ENCODE results near the gene RALY.
A peak's percentile ranks its signal among the peaks of the same experiment; 100 is the strongest.
"Not testable (repeated sequence)": the region's sequence is repeated elsewhere in the genome, so short reads cannot be mapped to it uniquely, and the experiment has no call there.

The RALY gene

DNA sequence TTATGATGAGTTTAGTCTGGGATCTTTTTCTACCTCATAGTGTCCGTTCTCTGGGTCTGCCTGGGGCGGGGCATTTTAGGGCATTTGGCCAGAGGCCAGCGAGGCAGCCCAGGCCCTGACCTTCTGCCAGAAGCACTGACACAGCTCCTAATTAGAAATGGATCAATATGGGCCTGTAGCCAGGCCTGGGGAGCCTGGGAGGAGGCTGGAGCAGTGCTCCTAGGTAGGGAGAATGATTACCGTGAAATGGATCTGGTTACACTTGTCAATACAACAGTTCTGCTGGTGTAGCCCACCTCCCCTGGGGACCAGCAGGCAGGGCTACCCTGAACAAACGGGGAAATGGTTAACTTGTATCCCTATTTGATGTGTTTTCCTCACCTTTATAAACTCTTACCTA, 23.0 kb downstream of the RALY start:
- DNase-seq: no peak

DNA sequence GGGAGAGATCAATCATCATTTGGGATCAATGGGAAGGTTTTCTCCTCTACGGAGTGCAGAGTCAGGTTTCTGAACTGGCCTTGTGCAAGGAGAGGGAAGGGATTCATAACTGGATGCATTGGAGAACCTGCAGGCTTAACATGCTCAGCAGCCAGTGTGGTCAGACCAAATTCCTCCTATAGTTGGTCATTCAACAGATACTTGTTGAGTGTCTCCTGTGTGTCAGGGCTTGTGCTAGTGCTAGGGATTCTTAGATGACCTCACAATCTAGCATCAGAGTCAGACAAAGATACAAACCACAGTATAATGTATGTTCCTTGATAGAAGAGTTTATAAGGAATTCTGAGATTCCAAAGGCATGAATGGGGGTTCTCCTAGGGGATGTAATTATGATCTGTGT, 23.9 kb downstream of the RALY start:
- peak; percentile 95 for DNase-seq

DNA sequence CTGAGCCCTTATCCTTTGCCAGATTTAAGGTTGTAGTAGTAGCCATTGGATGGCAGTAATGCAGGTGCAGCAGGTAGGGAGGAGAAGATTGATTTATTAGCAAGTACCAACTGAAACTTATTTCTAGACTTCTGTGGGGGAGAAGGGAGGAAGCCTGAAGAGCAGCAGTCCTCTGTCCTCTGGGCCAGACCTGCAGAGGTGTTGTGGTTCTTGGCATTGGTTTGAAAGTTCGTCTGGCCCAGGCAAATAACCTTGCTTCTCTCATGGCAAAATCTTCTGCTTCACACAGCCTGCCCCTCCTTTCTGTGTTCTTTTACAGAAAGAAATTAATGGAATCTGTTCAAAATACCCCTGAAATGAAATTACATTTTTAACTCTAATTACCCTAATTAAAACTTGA, 24.5 kb downstream of the RALY start:
- DNase-seq: no peak

DNA sequence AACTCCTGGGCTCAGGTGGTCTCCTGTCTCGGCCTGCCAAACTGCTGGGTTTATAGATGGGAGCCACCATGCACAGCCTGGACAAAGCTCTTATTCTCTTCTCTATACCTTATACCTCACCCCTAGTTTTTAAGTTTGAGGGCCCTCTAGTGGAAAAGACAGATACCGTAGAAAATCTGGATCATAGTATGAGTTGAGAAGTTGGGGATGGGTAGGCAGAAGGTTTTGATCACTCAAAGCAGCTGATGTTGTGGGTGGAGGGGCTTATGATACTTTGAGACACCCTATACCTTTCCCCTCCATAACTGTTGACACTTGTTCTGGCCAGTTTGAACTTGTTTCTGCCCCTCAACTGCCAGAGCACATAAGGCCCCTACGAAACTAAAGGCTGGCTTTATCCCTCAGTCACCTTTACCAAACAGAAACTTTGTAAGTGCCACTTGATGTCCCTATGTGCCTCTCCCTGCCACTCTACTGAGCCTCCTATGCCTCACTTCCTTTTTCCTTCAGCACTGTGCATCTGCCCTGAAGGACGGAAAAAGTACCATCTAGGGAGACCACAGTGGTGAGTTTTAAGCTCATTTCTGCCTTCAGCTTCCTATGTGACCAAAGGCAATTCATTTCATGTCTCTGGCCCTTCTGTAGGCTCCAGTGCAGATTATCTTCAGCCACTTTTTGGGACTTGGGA, 28.6 kb downstream of the RALY start:
- peak; percentile 22 for DNase-seq

DNA sequence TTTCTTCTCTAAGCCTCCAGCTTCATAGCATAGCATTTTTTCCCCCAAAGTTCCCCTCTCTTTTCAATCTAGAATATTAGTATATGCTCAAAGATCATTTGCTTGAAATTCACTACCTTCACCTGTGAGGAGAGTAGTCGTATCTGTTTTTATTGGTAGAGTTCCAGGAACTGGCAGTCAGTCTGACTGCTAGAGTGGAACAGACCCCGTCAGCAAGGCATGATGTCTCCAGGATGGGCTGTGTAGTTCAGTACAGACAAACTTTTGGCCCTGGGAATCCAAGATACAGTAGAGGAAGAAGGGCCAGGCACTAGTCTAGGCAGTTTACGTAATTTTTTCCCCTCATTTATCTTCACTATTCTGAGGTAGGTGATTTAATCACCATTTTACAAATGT, 29.1 kb downstream of the RALY start:
- DNase-seq: no peak

DNA sequence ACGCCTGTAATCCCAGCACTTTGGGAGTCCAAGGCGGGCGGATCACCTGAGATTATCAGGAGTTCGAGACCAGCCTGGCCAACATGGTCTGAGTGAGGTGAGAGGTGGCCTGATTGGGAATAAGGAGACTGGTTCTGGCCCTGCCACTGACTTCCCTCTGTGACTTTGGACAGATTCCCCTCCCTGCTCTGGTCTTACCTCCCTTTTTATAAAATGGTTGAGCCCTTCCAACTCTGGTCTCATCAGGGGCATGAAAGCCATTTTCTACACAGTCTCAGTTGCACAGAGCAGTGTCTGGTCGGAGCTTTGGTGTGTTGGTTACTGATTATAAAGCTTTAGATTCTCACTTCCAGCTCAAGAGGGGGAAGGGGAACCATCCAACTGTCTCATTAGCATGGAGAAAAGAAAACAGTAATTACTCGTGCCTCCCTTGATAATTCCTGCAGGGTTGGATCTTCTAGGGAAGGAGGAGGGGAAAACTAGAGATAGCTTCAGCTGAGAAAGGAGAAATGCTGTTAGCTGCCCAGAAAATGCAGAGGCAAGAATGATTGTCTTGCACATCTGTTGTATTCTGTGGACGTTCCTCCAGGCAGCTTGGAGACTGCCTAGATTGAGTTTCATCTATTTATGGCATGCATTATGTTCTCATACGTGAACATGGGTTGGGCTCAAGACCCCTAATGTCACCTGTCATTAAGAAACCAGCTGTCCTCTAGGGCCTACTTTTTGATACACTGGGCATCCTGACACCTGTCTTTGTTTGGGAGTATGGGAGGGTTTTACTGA, 30.4 kb downstream of the RALY start:
- no peak for DNase-seq

DNA sequence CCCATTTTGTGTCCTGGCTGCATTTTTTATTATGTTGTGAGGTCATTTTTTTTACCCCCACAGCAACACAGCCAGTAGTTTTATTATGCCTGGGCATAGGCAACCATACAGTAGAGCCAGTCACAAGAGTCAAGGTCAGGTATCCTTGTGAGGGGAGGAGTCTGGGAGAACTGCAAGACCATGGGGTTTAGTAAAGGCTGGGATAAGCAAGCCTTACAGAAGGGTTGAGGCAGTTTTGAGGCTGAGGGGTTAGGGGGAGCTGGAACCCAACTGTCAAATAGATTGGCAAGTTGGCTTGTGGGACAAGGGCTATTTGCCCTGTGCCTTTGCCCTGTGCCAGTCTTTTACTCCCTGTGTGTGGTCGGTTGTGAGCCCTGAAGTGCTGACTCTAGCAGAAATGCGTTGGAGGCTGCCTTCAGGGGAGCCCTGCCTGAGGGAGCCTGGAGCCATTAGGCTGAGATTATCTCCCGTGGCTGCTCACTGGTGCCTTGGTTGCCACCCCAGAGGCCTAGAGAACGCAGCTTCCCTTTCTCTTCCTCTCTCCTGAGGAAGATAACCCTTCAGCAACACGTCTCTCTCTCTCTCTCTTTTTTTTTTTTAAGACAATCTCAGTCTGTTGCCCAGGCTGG, 31.1 kb downstream of the RALY start:
- no peak for DNase-seq

DNA sequence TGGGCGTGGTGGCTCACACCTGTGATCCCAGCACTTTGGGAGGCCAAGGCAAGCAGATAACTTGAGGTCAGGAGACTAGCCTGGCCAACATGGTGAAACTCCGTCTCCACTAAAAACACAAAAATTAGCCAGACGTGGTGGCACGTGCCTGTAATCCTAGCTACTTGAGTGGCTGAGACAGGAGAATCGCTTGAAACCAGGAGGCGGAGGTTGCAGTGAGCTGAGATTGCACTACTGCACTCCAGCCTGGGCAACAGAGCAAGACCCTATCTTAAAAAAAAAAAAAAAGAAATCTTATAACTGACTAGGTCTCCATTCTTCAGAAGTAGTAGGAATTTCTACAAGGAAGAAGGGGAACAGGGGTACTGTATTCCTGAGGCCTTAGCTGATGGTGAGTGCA, 34.3 kb downstream of the RALY start:
- not testable (repeated sequence) for DNase-seq

DNA sequence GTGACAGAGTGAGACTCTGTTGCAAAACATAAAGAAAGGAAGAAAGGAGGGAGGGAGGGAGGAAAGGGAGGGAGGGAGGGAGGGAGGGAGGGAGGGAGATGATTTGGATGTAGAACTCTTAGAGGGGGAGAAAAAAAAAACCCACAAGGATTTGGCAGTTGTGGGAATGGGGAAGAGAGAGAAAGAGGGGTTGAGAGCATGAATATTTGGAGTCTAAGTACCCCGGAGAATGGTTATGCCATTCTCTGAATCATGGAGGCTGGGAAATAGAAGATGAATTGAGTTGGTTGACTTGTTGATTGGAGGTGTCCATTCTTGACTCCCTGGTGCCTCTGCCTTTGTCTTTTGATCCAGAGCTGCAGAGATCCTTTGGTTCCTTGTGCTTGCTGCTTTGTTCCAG, 35.7 kb downstream of the RALY start:
- no peak for DNase-seq

DNA sequence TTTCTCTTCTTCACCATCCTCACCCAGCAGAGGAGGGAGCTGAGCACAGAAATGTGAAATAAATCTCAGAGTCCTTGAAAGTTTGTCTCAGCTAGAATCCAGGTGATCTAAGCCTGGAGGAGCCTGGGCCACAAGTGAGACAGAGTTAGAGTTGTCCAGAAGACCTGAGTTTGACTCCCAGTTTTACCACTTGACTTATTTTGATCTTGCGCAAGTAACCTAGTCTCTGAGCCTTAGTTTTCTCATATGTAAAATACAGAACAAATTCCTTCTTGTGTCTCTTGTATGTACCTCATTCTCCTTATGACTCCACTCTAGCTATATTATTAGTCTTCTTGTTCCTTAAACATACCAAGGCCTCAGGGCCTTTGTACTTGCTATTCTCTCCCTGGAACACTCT, 36.7 kb downstream of the RALY start:
- no peak for DNase-seq

DNA sequence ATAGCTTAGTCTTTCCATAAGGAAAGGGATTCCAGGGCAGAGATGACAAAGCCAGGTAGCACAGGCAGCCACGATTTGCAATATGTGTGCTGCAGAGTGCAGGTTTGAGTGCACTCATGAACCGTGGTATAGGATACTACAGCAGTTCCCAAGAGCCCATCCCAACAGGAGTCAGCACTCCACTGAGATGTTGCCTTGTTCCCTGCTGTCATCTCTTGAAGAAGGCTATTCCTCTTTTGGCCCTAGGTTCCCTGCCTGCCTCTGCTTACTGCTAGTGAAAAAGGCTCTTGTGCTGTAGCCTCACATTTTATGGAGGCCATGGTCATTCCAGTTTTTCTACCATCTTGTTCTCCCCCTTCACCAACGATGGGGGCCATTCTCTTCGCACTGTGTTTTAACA, 40.2 kb downstream of the RALY start:
- no peak for DNase-seq

DNA sequence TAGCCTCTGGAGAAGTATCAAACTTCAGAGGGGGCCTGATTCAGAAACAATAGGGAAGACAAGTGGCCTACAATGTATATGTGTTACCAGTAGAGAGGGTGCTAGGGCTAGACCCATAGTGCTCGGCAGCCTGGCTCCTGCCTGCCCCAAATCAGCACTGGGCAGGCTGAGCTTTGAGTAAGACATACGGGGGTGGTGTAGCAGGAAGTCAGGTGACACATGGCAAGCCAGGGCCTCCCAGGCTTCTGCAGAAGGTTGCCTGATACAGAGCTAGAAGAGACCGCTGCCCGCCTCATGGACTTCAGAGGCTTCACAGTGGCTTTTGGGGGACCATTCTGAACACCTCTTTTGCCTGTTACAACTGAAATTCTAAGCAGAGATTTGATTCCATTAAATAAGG, 43.4 kb downstream of the RALY start:
- no peak for DNase-seq

DNA sequence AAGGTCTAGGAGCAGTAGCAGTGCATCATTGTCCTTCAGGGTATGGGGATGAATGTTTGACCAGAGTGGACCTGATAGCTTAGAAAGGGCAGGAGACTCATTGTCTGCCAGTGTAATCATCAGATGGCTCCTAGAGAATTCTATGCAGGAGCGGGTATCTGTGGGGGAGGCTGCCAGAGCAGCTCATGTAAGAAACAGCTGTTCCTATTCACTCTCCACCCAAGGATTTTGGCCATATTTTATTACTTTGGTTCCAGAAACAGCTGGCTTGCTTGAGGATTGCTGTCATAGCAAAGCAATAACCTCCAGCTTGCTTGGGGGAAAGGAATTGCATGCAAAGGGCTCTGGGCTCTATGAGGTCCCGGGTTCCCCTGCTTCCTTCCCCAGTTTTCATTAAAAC, 44.1 kb downstream of the RALY start:
- no peak for DNase-seq

DNA sequence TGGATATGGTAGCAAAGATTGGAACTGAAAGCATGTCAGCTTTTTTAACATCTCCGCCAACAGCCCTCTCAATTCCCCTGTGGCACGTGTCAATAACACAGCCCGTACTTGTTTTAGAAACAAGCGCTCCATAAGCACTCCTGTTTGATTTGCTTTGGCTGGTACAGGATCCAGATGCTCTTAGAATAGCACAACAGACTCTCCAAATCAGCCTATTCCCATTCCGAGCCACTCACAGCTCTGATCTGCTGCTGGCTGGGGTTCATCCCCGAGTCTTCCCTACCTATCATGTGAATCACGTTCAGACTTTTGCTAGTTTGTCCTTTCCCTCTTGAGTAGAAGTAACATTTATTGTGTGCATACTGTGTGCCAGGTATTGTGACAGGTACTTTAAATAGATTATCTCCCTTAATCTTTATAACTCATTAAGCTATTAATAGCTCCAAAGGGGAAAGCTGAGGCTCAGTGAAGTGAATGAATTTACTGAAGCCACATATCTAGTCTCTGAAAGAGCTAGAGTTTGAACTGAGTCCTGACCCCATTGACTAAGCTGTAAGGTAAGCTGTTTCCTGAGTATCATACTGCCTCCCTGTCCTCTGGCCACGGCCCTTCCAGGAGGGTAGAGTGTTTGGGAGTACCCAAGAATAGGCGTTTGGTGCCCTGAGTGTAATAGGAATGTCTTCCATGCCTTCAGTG, 46.7 kb downstream of the RALY start:
- DNase-seq: no peak

DNA sequence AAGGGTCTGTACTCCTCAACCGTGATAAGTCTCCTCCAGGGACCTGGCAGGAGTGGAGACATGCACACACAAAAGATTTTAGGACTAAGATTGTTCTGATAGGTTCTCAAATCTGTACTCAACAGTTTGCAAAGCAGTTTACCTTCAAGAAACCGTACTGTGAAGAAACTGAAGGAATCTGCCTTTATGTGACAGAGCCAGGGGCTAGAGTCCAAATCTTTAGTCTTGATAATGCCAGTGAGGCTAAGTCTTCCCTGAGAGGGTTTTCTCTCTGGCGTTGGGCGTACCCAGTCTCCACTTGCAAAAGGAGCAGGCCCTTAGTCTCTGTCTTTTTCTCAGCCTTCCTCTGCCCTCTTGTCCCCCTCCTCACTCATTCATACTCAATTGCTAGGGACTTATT, 47.5 kb downstream of the RALY start:
- DNase-seq: no peak

DNA sequence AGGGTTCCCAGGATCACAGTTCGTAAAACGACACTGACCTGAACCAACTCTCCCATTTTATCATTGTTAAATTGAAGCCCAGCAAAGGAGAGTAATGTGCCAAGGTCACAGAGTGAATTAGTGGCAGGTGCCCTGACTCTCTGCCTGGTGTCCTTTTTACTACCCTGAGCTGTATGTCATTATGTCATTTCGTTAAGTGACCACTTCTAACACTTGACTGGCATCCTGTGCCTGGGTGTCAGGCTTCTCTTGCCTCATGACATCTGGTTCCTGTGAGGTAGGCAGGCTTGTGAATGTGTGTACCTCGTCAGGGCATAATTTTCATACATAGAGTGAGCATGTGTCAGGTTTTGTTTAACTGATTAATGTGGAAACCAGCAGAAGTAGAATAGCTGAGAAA, 48.6 kb downstream of the RALY start:
- DNase-seq: no peak

DNA sequence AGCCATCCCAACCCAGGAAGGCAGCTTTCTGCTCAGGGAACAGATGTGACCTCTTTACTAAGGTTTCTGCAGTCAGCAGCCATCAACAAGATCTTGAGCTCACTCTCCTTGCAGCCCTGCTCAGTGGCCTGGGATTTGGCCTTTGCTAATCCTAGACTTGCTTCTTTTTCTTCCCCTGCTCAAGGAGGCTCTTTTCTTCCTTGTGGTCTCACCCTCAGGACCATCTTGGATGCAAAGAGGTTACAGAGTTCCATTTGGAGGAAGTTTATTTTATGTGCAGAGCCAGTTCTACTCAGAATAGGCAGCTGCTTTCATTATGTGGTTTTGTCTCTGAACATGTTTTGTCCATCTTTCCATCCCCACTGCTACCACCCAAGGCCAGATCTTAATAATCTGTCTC, 49.3 kb downstream of the RALY start:
- no peak for DNase-seq

DNA sequence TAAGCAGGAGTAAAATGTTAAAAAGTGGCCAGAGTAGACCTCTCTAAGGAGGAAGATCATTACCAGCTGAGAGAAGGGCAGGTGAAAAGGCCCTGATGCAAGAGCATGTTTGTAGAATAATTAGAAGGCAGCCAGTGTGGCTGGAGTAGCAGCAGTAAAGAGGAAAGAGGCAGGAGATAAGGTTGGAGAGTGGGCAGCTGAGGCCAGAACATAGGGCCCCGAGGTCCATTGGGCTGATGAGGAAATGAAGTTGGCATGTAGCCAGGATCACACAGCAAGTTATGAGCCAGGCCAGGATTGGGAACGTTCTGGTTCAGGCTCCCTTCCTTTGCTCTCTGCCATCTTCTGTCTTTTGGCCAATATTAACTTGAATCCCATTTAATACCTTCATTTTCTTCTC, 51.6 kb downstream of the RALY start:
- DNase-seq: no peak

DNA sequence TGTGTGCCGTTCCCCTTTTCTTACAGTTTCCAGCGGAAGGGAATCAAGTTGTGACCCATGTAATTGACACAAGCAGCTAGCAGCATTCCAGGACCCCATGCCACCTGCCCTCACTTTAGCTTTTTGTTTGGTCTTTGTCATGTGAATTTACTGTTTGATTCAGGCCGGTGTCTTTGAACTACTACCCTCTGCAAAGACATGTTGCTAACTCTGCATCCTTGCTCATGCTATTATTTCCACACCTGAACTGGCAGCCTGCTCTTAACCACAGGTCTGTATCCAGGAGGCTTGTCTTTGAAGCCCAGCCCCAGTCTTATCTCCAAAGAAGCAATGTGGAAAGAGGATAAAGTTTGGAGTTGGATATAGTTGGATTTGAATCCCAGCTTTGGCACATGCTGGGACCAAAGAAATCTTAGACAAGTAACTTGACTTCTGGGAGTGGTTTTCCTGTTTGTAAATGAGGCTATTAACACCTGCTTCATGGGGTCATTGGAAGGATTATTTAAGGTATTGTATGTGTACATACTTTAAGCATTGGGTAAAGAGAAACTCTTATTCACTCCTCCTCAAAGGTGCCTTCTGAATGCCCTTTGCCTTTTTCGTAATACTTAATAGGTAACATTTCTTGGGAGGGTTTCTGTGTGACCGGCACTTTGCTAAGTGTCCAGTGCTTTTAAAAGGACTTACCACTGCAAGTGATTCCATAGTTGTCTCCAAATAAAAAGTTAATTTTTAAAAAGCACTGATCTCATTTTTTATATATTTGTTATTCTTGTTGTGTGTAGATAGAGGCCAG, 52.4 kb downstream of the RALY start:
- no peak for DNase-seq

DNA sequence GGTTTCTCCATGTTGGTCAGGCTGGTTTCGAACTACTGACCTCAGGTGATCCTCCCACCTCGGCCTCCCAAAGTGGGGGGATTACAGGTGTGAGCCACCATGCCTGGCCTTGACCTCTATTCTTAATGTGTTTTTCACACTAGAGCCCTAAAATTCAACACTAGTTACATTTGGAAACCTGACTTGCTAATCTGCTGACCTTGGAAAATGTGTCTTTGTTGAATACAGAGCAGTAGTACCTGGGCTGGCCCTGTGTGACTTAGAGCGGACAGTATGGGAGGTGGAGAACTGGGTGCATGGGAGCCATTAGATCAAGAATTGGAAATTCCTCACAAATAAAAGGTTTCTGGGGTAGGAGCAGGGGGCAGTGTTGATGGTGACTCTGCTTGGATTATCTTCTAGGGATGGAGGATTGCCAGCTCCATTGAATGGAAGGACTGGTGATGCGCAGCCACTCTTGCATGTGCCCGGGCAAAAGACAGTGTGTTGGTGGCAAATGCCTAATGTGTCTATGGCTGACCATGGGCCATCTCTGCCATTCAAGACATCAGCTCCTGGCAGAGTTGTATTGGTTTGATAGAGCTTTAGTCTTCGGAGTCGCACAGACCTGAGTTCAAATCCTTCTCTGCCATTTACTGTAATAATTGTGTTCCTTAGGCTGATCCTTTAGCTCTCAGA, 53.4 kb downstream of the RALY start:
- no peak for DNase-seq

DNA sequence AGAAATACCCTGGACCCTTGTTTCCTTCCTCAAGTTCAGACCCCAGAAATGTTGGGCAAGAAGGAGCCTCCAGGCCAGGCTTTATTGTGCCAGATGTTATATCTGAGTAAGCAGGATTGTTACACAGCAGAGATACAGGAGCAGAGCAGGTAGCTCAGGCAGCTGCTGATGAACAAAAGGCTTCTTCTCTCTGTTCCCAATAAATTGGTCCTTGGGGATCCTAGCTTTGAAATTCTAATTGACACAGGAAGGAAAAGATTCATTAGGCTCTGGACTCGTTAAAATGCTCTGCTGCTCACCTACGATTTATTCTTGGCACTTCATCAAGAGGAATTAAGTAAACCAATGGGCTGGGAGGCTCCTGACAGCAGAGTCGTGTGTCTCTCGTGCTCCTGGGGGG, 54.2 kb downstream of the RALY start:
- no peak for DNase-seq

DNA sequence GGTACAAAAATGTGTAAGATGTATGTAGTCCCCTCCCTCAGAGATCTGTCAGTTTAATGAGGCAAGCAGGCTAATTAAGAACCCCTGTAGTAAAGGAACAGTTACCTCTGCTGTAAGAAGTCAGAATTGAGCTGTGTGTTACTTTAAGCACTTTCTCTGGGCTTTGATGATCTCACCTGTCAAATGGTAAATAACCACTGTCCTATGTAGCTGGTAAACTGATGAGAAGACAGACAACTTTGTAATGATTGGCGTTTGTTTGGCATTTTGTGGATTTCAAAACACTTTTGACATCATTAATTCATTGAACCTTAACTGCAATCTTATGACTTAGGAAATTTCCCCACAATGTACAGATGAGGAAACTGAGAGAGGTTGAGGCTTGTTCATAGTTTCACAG, 55.7 kb downstream of the RALY start:
- DNase-seq: no peak
